Measurements from ENCODE around the gene EGF.
"Not testable (repeated sequence)": the region's sequence is repeated elsewhere in the genome, so short reads cannot be mapped to it uniquely, and the experiment has no call there.

Gene EGF

GRCh38 chr4:109914322-109914721 lies 1.6 kb downstream of the EGF start:
- no peak for DNase-seq (ENCODE audit: low read depth in 2 of 2)

- no peak for DNase-seq (ENCODE audit: low read depth in 2 of 2)
Observed at GRCh38 chr4:109915385-109916026, 2.8 kb downstream of the EGF start.

GRCh38 chr4:109916027-109916409 lies 3.3 kb downstream of the EGF start:
- no peak for DNase-seq (ENCODE audit: low read depth in 2 of 2)

GRCh38 chr4:109921384-109921808 lies 8.7 kb downstream of the EGF start:
- DNase-seq (ENCODE audit: low read depth in 2 of 2): no peak

GRCh38 chr4:109925396-109925795 lies 12.7 kb downstream of the EGF start:
- DNase-seq (ENCODE audit: low read depth in 2 of 2): no peak

GRCh38 chr4:109928327-109929045 lies 15.8 kb downstream of the EGF start:
- DNase-seq (ENCODE audit: low read depth in 2 of 2): no peak

- DNase-seq (ENCODE audit: low read depth in 2 of 2): no peak
Observed at GRCh38 chr4:109930464-109930863, 17.8 kb downstream of the EGF start.

GRCh38 chr4:109930872-109931271 lies 18.2 kb downstream of the EGF start:
- no peak for DNase-seq (ENCODE audit: low read depth in 2 of 2)

- no peak for DNase-seq (ENCODE audit: low read depth in 2 of 2)
Observed at GRCh38 chr4:109931318-109931717, 18.6 kb downstream of the EGF start.

- DNase-seq (ENCODE audit: low read depth in 2 of 2): not testable (repeated sequence)
Observed at GRCh38 chr4:109937352-109937751, 24.7 kb downstream of the EGF start.

- no peak for DNase-seq (ENCODE audit: low read depth in 2 of 2)
Observed at GRCh38 chr4:109939190-109939589, 26.5 kb downstream of the EGF start.

- no peak for DNase-seq (ENCODE audit: low read depth in 2 of 2)
Observed at GRCh38 chr4:109942292-109942926, 29.7 kb downstream of the EGF start.

GRCh38 chr4:109943745-109944144 lies 31.1 kb downstream of the EGF start:
- no peak for DNase-seq (ENCODE audit: low read depth in 2 of 2)

GRCh38 chr4:109944591-109944990 lies 31.9 kb downstream of the EGF start:
- DNase-seq (ENCODE audit: low read depth in 2 of 2): no peak

GRCh38 chr4:109945056-109945455 lies 32.4 kb downstream of the EGF start:
- DNase-seq (ENCODE audit: low read depth in 2 of 2): no peak

GRCh38 chr4:109946120-109946519 lies 33.4 kb downstream of the EGF start:
- DNase-seq (ENCODE audit: low read depth in 2 of 2): no peak

GRCh38 chr4:109947457-109947856 lies 34.8 kb downstream of the EGF start:
- DNase-seq (ENCODE audit: low read depth in 2 of 2): no peak

- DNase-seq (ENCODE audit: low read depth in 2 of 2): no peak
Observed at GRCh38 chr4:109947918-109948317, 35.2 kb downstream of the EGF start.

GRCh38 chr4:109949099-109949718 lies 36.5 kb downstream of the EGF start:
- not testable (repeated sequence) for DNase-seq (ENCODE audit: low read depth in 2 of 2)

GRCh38 chr4:109952612-109953011 lies 39.9 kb downstream of the EGF start:
- no peak for DNase-seq (ENCODE audit: low read depth in 2 of 2)

GRCh38 chr4:109953556-109953955 lies 40.9 kb downstream of the EGF start:
- DNase-seq (ENCODE audit: low read depth in 2 of 2): no peak

GRCh38 chr4:109955146-109955545 lies 42.5 kb downstream of the EGF start:
- DNase-seq (ENCODE audit: low read depth in 2 of 2): no peak

GRCh38 chr4:109957227-109957626 lies 44.5 kb downstream of the EGF start:
- no peak for DNase-seq (ENCODE audit: low read depth in 2 of 2)

All from activated CD8-positive, alpha-beta memory T cell treated with anti-CD3 and anti-CD28 coated beads for 4 hours (primary cell).